Thoracic aorta (tissue), 2 donors: ENCODE data around the gene MPST. TPM values are rescaled to one million over a fixed set of nuclear protein-coding genes. Genes with fewer than 3 reads are reported as not detected.
"Not testable (repeated sequence)": the region's sequence is repeated elsewhere in the genome, so short reads cannot be mapped to it uniquely, and the experiment has no call there.

ENCODE experiments used
- ATAC-seq: fragments of 150-250 bp; one replicate; pipeline ENCODE4 v1.8.0; 2017; ENCODE audit warnings: low read depth; ENCODE audit not compliant: insufficient number of reproducible peaks, low FRiP score
- DNase-seq: peaks from one replicate; pipeline ENCODE4 v3.0.0-alpha.2; 2020; ENCODE audit warnings: low spot score
- H3K27ac ChIP-seq, 2 donors: fragments of 200-600 bp; sonication (generic); 1 replicate in 1 of 2; 2 replicates in 1 of 2; pipeline ENCODE4 v1.5.1; 2016; ENCODE audit warnings: mild to moderate bottlenecking in 2 of 2, moderate library complexity in 2 of 2
- H3K27me3 ChIP-seq: fragments of 200-600 bp; sonication (generic); replicated peaks from 2 replicates; pipeline ENCODE4 v1.6.0; 2016; ENCODE audit warnings: mild to moderate bottlenecking; ENCODE audit not compliant: insufficient read depth
- H3K36me3 ChIP-seq: fragments of 200-600 bp; sonication (generic); one replicate; pipeline ENCODE4 v1.5.1; 2016
- H3K4me1 ChIP-seq, 2 donors: fragments of 200-600 bp; sonication (generic); 1 replicate in 1 of 2; 2 replicates in 1 of 2; pipeline versions ENCODE4 v1.5.1 to v1.6.0; 2016; ENCODE audit warnings: low read depth in 2 of 2, mild to moderate bottlenecking in 1 of 2; ENCODE audit not compliant: control insufficient read depth in 1 of 2
- H3K4me3 ChIP-seq: fragments of 200-600 bp; sonication (generic); 2 replicates; pipeline ENCODE4 v1.5.1; 2016; ENCODE audit warnings: mild to moderate bottlenecking
- H3K9me3 ChIP-seq: fragments of 200-600 bp; sonication (generic); 2 replicates; pipeline ENCODE4 v1.5.1; 2016
- total RNA-seq, 2 donors: library from RNA; depleted of rRNA; stranded (reverse); fragments of >200 nt; gene quantifications; one replicate each; pipeline versions ENCODE4 v1.1.0 to v1.2.3, GENCODE V29; 2016
- TF ChIP-seq, protein P1 (sequence below): fragments of 200-600 bp; sonication (generic); IDR thresholded peaks from one replicate; pipeline ENCODE4 v1.5.1; 2019; ENCODE audit warnings: antibody characterized with exemption

Gene MPST
- total RNA-seq, 2 donors from 2014 or later = 70.1 to 108 TPM

DNA sequence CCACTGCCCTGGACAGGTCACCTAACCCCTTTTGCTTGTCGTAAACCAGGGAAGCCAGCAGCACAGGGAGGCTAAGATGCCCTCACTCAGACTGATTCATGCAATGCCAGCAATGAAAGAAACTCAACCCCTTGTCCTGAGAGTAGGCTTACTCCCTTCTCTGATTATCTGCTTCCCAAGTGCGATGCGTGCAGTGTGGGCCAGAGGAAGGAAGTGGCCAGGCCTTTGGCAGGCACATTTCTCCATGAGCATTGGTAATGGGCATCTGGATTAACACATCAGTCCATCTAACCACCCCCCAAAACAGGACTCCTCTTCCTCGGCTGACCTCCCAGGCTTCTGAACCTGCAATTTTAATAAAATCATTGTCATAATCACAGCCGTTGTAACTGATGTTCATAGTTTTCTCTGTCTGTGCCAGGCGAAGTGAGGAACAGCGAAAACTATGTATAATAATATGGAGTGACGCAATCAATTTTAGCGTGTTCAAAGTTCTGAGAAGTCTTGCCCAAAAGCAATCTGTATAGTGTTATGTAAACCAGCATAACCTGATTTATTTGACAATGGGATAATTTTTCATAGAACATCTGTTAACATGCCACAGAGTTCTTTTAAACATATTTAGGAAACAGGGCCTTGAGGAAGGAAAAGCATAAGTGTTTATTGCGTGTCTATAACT is 34.2 kb upstream of the MPST start:
- Histone ChIP-seq H3K4me3 (no peak overlapping the region), H3K4me1 (no peaks in the 10 kb centered on the region), H3K27me3 (no peaks in the 10 kb centered on the region), H3K27ac (no peak overlapping the region), H3K9me3 (peaks cover 6% of the 10 kb centered on the region), H3K36me3 (no peaks in the 10 kb centered on the region)
- ATAC-seq (no peak), DNase-seq (no peak)
- TF ChIP-seq, protein P1, sequence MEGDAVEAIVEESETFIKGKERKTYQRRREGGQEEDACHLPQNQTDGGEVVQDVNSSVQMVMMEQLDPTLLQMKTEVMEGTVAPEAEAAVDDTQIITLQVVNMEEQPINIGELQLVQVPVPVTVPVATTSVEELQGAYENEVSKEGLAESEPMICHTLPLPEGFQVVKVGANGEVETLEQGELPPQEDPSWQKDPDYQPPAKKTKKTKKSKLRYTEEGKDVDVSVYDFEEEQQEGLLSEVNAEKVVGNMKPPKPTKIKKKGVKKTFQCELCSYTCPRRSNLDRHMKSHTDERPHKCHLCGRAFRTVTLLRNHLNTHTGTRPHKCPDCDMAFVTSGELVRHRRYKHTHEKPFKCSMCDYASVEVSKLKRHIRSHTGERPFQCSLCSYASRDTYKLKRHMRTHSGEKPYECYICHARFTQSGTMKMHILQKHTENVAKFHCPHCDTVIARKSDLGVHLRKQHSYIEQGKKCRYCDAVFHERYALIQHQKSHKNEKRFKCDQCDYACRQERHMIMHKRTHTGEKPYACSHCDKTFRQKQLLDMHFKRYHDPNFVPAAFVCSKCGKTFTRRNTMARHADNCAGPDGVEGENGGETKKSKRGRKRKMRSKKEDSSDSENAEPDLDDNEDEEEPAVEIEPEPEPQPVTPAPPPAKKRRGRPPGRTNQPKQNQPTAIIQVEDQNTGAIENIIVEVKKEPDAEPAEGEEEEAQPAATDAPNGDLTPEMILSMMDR = no peak

DNA sequence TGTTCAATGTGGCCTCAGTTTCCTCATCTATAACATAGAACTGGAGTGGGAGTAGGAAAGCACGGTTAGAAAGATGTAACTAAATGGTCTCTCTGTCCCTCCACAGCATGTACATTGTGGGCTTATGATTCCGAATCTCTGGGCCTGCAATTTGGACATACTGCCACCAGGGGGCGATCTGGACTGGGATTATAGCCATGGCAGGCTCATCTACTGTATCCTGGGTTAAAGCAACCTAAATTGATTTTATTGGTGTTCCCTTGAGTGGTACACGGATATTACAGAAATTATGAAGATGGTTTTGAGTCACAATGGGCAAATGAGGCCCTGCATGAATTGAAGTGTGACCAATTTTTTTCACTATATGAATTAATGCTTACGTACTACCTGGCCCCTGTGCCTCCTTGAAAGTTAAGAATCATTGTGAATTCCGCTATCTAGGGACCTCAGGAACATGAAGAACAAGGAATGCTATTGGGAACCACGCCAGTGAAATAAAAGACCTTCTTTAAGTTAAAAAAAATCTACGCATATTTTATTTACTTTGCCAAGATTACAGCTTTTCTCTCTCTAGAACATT is 33.2 kb upstream of the MPST start:
- Histone ChIP-seq H3K27me3 (no peaks in the 10 kb centered on the region), H3K27ac (no peak overlapping the region), H3K4me3 (no peak overlapping the region), H3K4me1 (no peaks in the 10 kb centered on the region), H3K9me3 (peaks cover 6% of the 10 kb centered on the region), H3K36me3 (no peaks in the 10 kb centered on the region)
- TF ChIP-seq, protein P1 = peak; percentile 41
- no peak for ATAC-seq
- no peak for DNase-seq

DNA sequence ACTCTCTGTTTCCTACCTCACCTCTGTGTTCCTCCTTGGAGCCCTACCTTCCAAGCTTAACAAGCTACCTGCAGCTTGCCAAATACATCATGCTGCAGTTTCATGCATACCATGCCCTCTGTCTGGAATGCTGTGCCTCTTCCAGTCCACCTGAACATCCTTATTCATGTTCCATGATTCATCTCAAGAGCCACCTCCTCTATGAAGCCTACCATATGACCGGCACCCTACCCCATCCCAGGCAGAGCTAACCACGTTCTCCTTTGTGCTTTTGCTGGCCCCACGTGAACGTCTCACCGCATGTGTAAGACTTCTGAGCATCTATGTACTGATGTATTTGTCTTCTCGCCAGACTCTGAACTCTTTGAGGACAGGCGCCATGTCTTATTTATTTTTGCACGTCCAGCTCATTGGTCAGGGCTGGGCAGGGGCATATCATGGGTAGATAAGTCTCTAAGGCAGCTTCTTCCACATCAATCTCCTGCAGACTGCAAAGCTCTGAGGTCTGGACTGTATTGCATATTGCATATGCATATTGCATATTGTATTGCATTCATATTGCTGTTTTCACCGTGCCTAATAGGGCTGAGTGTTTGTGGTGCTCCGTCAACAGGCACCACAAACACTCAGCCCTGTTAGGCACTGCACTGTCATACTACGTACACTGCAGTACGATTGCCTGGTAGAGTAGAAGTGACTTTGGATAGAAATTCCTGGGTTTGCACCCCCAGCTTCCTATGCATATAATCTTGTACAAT is 31.3 kb upstream of the MPST start:
- Histone ChIP-seq H3K4me1 (no peaks in the 10 kb centered on the region), H3K36me3 (no peaks in the 10 kb centered on the region), H3K9me3 (peaks cover 6% of the 10 kb centered on the region), H3K27me3 (no peaks in the 10 kb centered on the region), H3K4me3 (no peak overlapping the region), H3K27ac (no peak overlapping the region)
- no peak for ATAC-seq
- no peak for DNase-seq
- TF ChIP-seq, protein P1 = no peak

DNA sequence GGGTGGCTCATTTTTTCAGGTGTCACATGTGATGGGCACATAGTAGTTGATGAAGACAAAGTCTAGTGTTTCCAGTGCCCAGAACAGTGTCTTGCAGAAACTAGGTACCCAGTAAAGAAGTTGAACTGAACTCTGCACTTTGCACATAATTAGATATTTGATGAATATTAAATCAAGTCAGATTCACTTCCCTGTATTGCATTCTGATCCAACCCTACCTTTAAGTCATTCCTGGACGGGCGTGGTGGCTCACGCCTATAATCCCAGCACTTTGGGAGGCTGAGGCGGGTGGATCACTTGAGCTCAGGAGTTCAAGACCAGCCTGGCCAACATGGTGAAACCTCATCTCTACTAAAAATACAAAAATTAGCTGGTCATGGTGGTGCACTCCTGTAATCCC is 30.5 kb upstream of the MPST start:
- H3K27me3 ChIP-seq, DNase-seq, H3K9me3 ChIP-seq, ATAC-seq, H3K4me1 ChIP-seq, H3K36me3 ChIP-seq, H3K27ac ChIP-seq, H3K4me3 ChIP-seq: not testable (repeated sequence)

DNA sequence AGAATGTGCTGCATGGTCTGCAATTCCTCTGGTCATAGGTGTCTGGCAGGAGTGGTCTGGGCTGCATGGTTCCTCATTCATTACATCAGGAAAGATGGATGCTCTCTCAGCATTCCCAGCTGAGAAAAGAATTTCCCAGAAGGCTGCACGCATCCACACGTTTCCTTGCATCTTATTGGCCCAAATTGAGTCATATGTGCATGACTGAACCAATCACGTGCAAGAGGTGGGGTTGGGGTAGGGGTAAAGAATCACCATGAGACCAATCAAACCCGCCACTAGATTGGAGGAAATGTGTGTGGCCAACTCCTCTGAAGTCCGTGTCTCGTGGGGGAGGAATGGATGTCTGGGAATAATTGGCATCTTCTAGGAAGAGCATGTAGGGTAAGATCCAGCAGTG is 29.1 kb upstream of the MPST start:
- no peak for ATAC-seq
- DNase-seq = no peak
- Histone ChIP-seq H3K9me3 (peaks cover 3% of the 10 kb centered on the region), H3K36me3 (no peaks in the 10 kb centered on the region), H3K27ac (no peak overlapping the region), H3K4me3 (no peak overlapping the region), H3K4me1 (no peaks in the 10 kb centered on the region), H3K27me3 (no peaks in the 10 kb centered on the region)
- TF ChIP-seq, protein P1 = no peak
